Duodenal mucosa (tissue), 2 donors: Measurements from ENCODE around the gene DEXI.

Source experiments
- H3K27ac ChIP-seq: one replicate; pipeline ENCODE4 v1.7.0; 2013; ENCODE audit warnings: low read depth, low read length
- H3K27me3 ChIP-seq, 2 donors: one replicate each; pipeline ENCODE4 v1.7.0; 2013; ENCODE audit warnings: low read length in 2 of 2, control low read depth in 1 of 2; ENCODE audit not compliant: insufficient read depth in 2 of 2, control insufficient read depth in 1 of 2
- H3K36me3 ChIP-seq, 2 donors: one replicate each; pipeline ENCODE4 v1.7.0; 2013; ENCODE audit warnings: low read length in 2 of 2, control low read depth in 1 of 2; ENCODE audit not compliant: insufficient read depth in 2 of 2, control insufficient read depth in 1 of 2
- H3K4me1 ChIP-seq, 2 donors: one replicate each; pipeline ENCODE4 v1.7.0; 2013; ENCODE audit warnings: low read length in 2 of 2, control low read depth in 1 of 2; ENCODE audit not compliant: insufficient read depth in 2 of 2, control insufficient read depth in 1 of 2
- H3K4me3 ChIP-seq, 2 donors: one replicate each; pipeline ENCODE4 v1.7.0; 2013; ENCODE audit warnings: low read length in 2 of 2, low read depth in 1 of 2
- H3K9ac ChIP-seq, 2 donors: one replicate each; pipeline ENCODE4 v1.7.0; 2013; ENCODE audit warnings: low read length in 2 of 2, low read depth in 1 of 2
- H3K9me3 ChIP-seq, 2 donors: one replicate each; pipeline ENCODE4 v1.7.0; 2013; ENCODE audit warnings: low read length in 2 of 2, control low read depth in 1 of 2; ENCODE audit not compliant: control insufficient read depth in 1 of 2

The DEXI gene

GRCh38 chr16:10902999-10903398 is 39.3 kb downstream of the DEXI start:
- H3K27me3 ChIP-seq, result no peaks in the 10 kb centered on the region
- peaks cover 55 to 77% of the 10 kb centered on the region in 2 donors for H3K36me3 ChIP-seq
- H3K4me3 ChIP-seq, result no peak overlapping the region
- no peak overlapping the region for H3K9ac ChIP-seq
- H3K9me3 ChIP-seq, result peaks cover 4 to 6% of the 10 kb centered on the region in 2 donors
- H3K27ac ChIP-seq, result no peak overlapping the region
- no peaks in the 10 kb centered on the region for H3K4me1 ChIP-seq

DNA sequence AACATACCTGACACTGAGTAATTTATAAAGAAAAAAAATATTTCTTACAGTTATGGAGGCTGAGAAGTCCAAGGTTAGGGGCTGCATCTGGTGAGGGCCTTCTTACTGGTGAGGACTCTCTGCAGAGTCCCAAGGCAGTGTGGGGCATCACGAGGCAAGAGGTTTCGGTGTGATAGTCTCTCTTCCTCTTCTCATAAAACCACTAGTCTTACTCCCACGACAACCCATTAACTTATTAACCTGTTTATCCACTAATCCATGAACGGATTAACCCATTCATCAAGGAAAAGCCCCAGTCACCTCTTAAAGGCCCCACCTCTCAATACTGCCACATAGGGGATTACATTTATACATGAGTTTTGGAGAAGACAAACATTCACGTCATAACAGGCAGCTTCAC is 45.1 kb downstream of the DEXI start:
- Histone ChIP-seq H3K9me3 (no peaks in the 10 kb centered on the region), H3K9ac (no peak overlapping the region), H3K4me1 (peaks cover 5 to 8% of the 10 kb centered on the region in 2 donors), H3K4me3 (no peak overlapping the region), H3K36me3 (peaks cover 34 to 40% of the 10 kb centered on the region in 2 donors), H3K27ac (no peak overlapping the region), H3K27me3 (no peaks in the 10 kb centered on the region)

DNA sequence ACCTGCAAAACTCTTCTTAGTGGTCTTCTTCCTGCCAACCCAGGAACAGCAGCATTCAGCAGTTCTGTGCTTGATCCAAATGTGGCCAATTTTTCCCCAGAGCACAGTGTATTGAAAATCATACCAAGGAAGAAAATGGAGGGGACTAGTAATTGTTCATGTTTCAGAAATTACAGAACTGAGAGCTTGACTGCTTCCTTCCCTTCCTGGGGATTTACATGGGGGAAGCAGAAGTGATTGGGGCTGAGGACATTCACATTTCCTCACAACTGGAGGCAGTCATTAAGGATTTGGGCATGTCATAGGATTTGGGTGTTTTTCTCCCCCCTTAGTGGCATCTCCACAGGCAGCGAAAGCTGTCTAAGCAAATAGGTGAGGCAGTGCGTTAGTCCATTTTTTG is 45.5 kb downstream of the DEXI start:
- H3K27me3 ChIP-seq, result no peaks in the 10 kb centered on the region
- H3K9me3 ChIP-seq, result no peaks in the 10 kb centered on the region
- H3K27ac ChIP-seq, result no peak overlapping the region
- no peak overlapping the region for H3K4me3 ChIP-seq
- H3K9ac ChIP-seq, result no peak overlapping the region
- H3K36me3 ChIP-seq, result peaks cover 30 to 36% of the 10 kb centered on the region in 2 donors
- H3K4me1 ChIP-seq, result peaks cover 9 to 12% of the 10 kb centered on the region in 2 donors

DNA sequence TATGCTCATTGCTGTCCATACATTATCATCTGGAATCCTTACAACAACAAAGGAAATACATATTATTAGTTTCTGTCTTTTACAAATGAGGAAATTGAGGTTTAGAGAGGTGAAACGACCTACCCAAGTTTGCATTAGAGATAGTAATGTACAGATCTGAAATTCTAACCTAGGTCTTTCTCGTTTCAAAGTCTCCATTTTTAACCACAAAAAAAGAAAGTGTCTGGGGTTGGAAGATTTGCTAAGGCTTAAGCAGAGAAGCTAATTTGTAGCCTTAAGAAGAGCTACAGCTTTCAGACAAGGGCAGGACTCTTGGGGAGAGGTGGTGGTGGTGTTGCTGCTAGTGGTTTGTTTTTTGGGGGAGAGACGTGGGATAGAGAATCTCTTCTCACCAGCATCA is 46.1 kb downstream of the DEXI start:
- no peak overlapping the region for H3K4me3 ChIP-seq
- peaks cover 13 to 15% of the 10 kb centered on the region in 2 donors for H3K4me1 ChIP-seq
- H3K9ac ChIP-seq, result no peak overlapping the region
- no peaks in the 10 kb centered on the region for H3K27me3 ChIP-seq
- H3K9me3 ChIP-seq, result no peaks in the 10 kb centered on the region
- H3K36me3 ChIP-seq, result peaks cover 24 to 30% of the 10 kb centered on the region in 2 donors
- H3K27ac ChIP-seq, result no peak overlapping the region

DNA sequence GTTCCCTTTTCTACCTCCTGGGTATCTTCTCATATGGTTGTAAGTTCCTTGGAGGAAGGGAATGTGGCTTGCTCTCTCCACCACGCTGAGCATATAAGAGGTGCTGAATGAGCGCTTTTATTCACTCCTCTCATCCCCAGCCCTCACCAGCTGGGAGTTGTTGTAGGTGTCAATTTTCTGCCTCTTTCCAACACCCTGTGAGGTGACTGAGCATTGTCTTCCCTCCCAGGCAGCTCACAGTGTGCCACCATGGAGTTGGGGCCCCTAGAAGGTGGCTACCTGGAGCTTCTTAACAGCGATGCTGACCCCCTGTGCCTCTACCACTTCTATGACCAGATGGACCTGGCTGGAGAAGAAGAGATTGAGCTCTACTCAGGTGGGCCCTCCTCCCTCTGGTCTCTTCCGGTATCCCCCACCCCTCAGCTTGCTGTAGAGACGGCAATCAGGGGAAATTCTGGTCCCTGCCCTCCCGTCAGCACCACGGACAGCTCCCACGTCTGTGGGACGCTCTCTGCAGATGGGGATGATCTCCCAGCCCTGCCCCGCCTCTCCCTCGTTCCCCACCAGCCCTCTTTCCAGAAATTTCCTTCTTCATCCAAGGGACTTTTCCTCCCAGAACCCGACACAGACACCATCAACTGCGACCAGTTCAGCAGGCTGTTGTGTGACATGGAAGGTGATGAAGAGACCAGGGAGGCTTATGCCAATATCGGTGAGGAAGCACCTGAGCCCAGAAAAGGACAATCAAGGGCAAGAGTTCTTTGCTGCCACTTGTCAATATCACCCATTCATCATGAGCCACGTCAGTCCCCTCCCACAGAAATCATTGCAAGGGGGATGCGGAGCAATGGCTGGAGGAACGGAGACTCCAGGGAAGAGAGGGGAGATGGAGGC is 47.0 kb downstream of the DEXI start:
- Histone ChIP-seq H3K27me3 (no peaks in the 10 kb centered on the region), H3K4me1 (peaks cover 18 to 22% of the 10 kb centered on the region in 2 donors), H3K9me3 (no peaks in the 10 kb centered on the region), H3K36me3 (peaks cover 19 to 22% of the 10 kb centered on the region in 2 donors), H3K9ac (no peak overlapping the region), H3K4me3 (no peak overlapping the region), H3K27ac (no peak overlapping the region)

- peaks cover 27 to 28% of the 10 kb centered on the region in 2 donors for H3K4me1 ChIP-seq
- no peak overlapping the region for H3K9ac ChIP-seq
- H3K9me3 ChIP-seq, result no peaks in the 10 kb centered on the region
- peaks cover 7 to 12% of the 10 kb centered on the region in 2 donors for H3K36me3 ChIP-seq
- no peak overlapping the region for H3K4me3 ChIP-seq
- H3K27ac ChIP-seq, result no peak overlapping the region
- no peaks in the 10 kb centered on the region for H3K27me3 ChIP-seq
Measured at GRCh38 chr16:10892782-10893318, 49.4 kb downstream of the DEXI start.

DNA sequence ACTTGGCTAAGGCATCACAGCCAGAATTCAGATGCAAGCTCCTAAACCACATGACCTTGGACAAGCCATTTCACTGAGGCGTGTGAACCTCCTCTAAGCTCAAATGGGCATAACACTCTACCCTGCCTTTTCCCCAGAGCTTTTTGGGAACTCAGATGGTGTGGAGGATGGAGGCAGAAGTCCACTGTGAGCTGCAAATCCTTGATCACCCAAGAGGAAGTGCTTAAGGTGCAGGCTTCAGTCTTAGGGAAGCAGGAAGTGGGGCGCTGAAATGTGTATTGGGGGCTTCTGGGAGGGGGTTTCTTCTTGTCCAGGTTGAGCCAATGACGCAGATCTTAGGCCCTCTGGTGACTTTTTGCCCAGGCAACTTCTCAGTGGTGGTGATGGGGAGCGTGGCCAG is 52.4 kb downstream of the DEXI start:
- no peaks in the 10 kb centered on the region for H3K27me3 ChIP-seq
- H3K36me3 ChIP-seq, result peaks cover 2 to 5% of the 10 kb centered on the region in 2 donors
- H3K4me1 ChIP-seq, result peaks cover 27 to 28% of the 10 kb centered on the region in 2 donors
- H3K27ac ChIP-seq, result no peak overlapping the region
- no peak overlapping the region for H3K4me3 ChIP-seq
- H3K9me3 ChIP-seq, result no peaks in the 10 kb centered on the region
- no peak overlapping the region for H3K9ac ChIP-seq

- Histone ChIP-seq H3K27me3 (no peaks in the 10 kb centered on the region), H3K4me3 (no peak overlapping the region), H3K4me1 (peaks cover 30 to 34% of the 10 kb centered on the region in 2 donors)
Measured at GRCh38 chr16:10888320-10888937, 53.8 kb downstream of the DEXI start.

GRCh38 chr16:10885246-10885645 is 57.0 kb downstream of the DEXI start:
- Histone ChIP-seq H3K27me3 (no peaks in the 10 kb centered on the region), H3K27ac (no peak overlapping the region), H3K9ac (no peak overlapping the region)

More at GRCh38 chr16:10888320-10888937, 53.8 kb downstream of the DEXI start:
- H3K9me3 ChIP-seq, result no peaks in the 10 kb centered on the region
- no peak overlapping the region for H3K9ac ChIP-seq
- no peak overlapping the region for H3K27ac ChIP-seq
- H3K36me3 ChIP-seq, result peaks cover 2 to 5% of the 10 kb centered on the region in 2 donors

GRCh38 chr16:10883004-10883403 is 59.3 kb downstream of the DEXI start:
- no peak overlapping the region for H3K9ac ChIP-seq
- H3K9me3 ChIP-seq, result no peaks in the 10 kb centered on the region
- H3K4me3 ChIP-seq, result no peak overlapping the region
- H3K4me1 ChIP-seq, result peaks cover 41% of the 10 kb centered on the region in 2 donors
- no peak overlapping the region for H3K27ac ChIP-seq
- peaks cover under 1 to 5% of the 10 kb centered on the region in 2 donors for H3K36me3 ChIP-seq
- no peaks in the 10 kb centered on the region for H3K27me3 ChIP-seq

More at GRCh38 chr16:10885246-10885645, 57.0 kb downstream of the DEXI start:
- Histone ChIP-seq H3K4me1 (peaks cover 32 to 33% of the 10 kb centered on the region in 2 donors), H3K9me3 (no peaks in the 10 kb centered on the region), H3K4me3 (no peak overlapping the region), H3K36me3 (peaks cover 2 to 5% of the 10 kb centered on the region in 2 donors)
